GM19043 (cell line): Measurements from ENCODE around the gene ICAM4.
"Not testable (repeated sequence)": the region's sequence is repeated elsewhere in the genome, so short reads cannot be mapped to it uniquely, and the experiment has no call there.

Experiments
- ATAC-seq: cut with Tn5 transposase; IDR thresholded peaks from one replicate; pipeline ENCODE4 v1.9.1; 2021; ENCODE audit warnings: low read depth; ENCODE audit not compliant: unreplicated experiment

ICAM4 gene

GRCh38 chr19:10336725-10337124 lies 50.0 kb downstream of the ICAM4 start:
- ATAC-seq, result not testable (repeated sequence)
